Urothelium cell line (cell line): ENCODE measurements around the gene DHX15.

ENCODE experiments used
- DNase-seq: peaks from one replicate; pipeline ENCODE4 v3.0.0; 2011; ENCODE audit warnings: low spot score, mixed read lengths
- FAIRE-seq: peaks from 2 replicates; lab custom pipeline; 2011; peaks lifted over from hg19 to GRCh38; lab: Jason Lieb, UNC

The DHX15 gene

DNA sequence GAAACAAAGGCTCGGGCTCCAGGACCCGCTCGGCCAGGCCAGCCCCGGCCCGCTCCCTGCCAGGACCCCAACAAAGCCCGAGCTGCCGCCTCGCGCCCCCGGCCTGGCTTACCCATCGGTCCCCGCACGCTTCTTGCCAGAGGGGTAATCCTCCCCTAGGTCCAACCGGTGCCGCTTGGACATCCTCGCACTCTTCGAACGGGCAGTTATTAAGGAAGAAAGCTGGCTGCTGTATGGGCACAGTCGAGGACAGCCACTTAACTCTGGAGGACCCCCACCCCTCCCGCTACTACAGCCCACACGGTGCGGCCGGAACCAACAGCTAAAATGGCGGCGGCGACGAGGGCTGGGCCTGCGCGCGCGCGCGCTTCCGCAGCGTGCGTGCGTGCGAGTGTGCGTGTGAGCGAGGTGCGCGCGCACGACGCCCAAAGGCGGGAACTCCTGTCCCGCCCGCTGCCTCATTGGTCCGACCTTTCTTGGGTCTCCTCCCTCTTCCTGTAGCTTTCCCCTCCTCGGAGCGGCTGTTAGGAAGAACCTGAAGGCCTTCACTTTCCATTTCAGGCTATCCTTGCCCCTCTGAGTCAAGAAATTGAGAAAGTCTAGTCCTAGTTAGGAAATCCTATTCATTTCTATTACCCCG lies at the start of gene DHX15:
TSS of gene DHX15 (minus strand) at position 344 of the 640 bp plus-strand sequence. CDS start at position 183, 161 bp downstream.
- FAIRE-seq: no peak

DNA sequence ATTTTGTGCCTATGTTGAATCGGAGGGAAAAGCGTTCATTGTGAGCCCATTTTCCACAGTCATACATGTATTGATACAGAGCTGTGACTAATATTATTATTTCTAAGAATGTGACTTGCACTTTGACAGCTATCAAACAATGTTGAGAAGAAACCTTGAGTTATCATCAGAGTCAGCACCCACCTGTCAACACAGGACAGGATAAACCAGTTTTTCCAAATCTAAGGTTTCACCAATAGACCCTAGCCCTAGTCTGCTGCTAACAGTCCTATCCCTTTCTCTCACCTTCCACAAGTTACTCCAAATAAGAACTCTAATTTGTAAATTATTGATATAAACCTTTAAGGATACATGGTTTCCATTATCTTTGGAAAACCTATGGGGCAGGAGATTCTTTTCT lies 47.7 kb upstream of the DHX15 start:
- DNase-seq (no peak), FAIRE-seq (no peak)

More for the DNA sequence above, at the start of gene DHX15:
- DNase-seq: peak; percentile 88

DNA sequence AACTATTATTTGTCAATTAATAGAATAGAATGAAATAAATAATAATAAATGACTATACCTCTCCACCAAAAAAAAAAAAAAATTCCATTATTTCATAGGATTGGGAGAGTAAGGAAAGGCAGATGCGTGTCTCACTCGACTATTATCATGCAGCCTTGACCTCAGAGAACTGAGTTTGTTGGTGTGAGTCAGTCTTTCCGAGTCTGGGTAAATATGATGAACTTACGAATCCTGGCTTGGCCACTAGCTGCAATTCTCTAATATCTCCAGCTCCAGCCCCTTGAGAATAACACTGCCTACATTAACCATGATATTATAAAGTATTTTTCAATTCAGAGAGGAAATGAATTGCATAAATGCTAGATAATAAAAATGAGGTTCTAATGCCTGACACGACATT lies 46.6 kb upstream of the DHX15 start:
- no peak for FAIRE-seq
- no peak for DNase-seq

DNA sequence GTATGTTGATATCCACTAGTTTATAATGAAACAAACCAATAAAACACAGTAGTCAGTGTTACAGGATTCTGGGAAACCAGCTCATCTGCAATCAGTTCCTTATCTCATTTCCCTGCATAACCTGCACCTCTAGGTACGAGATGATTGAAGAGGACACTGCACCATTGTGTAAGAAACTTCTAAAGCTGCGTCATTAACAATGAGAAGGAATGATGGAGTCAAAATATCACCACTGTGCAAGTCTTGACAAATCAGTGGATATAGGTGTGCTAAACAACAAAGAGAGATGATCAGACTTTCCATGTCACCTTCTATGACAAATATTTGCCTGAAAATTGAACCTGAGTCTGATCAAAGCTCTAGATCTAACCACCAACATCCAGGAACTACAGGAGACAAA lies 40.7 kb upstream of the DHX15 start:
- FAIRE-seq: no peak

DNA sequence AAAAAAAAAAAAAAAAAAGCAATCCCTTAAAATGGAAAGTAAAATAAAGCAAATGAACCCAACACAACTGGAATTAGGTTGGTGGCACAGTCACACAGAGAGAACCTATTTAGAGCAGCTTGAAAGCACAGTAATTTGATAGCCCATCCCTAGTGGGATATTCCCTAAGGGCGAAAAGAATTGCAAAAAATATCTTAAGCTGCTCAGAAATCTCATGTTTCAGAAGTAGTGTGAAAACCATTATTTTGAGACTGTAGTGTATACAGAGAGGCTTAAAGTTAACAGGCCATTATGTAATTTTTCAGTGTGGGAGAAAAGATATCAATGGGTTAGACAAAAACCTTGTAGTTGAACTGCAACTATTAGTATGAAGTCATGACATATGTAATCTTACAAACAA lies 40.0 kb upstream of the DHX15 start:
- FAIRE-seq: no peak
- no peak for DNase-seq

More for the DNA sequence above, 40.7 kb upstream of the DHX15 start:
- no peak for DNase-seq

DNA sequence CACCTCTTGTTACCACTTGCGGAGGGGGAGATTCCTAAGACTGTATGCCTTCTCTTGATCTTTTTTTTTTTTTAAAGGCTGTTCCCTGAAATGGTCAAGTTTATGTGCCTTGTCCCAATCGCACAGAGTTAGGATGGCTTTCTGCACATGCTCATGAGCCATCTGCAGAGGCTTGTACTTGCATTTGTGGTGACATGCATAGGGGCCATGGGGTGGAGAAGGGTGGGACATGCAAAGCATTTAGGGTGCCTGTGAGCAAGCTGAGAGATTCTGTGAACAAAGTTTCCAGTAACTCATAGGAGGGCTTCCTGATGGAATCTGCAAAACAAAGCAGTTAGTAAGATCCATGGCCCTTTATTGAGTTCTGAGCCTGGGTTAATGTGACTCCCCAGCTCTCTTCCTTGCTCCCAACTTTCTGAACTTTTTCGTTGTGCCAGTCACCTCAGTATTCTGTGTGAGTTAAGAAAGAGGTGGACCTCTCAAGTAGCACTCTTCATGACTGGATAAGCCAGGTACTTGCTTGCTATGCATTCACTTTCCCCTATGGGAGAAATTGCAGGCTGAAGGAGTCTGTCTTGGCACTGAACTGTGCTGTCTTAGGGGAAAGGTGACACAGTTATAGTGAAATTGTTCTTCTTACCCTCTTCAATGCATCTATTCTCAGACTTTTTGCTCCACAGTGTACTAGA lies 37.9 kb upstream of the DHX15 start:
- FAIRE-seq: no peak
- DNase-seq: no peak

DNA sequence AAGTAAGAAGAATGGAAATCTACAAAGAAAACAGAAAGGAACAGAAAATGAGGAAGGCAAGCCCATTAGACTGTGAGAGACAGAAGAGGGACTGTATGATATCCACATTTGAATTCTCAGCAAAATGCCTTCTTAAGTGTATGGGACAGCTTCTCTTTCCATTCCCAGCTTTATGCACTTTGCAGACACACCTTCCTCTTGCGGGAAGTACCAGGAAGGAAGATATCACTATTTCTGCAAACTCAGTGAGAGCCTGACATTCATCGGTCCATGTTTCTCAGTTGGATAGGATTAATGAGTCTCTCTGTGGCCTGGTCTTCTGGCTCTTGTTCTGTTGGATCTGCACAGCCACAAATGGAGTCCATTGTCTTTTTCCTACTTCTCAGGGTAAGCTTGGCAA lies 31.6 kb upstream of the DHX15 start:
- no peak for DNase-seq
- no peak for FAIRE-seq

DNA sequence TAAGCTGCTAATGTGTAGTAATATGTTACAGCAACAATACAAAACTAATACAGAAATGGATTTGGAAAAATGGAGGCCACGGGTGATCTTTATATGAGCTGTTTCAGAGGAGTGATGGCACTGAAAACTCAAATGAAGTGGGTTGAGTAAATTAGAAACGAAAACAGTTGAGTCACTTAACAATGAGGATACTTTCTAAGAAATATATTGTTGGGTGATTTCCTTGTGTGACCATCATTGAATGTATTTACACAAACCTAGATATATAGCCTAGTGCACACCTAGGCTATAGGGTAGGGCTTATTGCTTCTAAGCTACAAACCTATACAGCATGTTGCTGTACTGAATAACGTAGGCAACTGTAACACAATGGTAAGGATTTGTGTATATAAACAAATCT lies 30.5 kb upstream of the DHX15 start:
- FAIRE-seq: no peak

DNA sequence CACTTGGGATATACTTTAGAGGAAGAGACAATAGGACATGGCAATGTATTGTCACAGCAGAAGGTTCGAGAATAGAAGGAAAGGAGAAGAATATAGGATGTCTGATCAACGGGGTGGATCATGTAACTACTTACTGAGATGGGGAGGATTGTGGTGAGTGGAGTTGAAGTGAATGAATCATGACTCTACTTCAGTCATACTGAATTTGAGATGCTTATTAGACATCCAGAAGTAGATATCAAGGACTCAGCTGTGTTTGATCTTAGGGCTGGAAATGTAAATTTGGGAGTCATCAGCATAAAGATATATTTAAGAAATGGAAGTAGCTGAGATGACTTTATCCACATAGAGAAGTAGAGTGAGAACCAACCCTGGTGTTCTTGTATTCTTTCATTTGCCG lies 29.1 kb upstream of the DHX15 start:
- no peak for DNase-seq
- FAIRE-seq: no peak

More for the DNA sequence above, 30.5 kb upstream of the DHX15 start:
- no peak for DNase-seq

DNA sequence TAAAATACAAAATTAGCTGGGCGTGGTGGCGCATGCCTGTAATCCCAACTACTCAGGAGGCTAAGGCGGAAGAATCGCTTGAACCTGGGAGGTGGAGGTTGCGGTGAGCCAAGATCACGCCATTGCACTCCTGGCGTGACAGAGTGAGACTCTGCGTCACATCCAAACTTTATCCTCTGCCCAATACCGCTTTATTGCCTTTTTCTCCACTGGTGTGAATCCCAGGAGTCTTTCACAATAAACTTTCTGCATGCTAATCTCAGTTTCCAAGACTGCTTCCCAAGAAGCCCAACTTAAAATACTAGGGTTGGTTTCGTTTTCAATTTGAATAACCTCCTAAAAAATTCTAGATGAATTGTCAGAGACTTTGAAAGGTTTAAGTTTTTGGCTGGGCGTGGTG lies 27.2 kb upstream of the DHX15 start:
- no peak for FAIRE-seq

DNA sequence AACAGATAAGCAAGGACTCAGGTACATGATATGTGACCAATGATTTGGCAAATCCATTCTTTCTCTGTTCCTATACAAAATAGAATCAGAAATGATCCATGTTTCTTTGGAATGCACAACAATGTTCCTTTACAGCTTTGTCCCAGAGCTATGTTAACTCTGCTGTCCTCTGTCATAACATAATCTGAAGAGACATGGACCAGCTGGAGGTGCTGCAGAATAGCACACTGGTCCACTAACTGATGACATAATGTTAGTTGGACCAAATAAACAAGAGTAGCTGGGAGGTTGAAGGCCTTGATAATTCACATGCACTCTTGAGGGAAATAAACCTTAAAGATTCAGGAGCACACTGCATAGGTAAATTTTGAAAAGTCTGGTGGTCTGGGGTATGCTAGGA lies 23.0 kb upstream of the DHX15 start:
- FAIRE-seq (no peak), DNase-seq (no peak)

More for the DNA sequence above, 27.2 kb upstream of the DHX15 start:
- no peak for DNase-seq

DNA sequence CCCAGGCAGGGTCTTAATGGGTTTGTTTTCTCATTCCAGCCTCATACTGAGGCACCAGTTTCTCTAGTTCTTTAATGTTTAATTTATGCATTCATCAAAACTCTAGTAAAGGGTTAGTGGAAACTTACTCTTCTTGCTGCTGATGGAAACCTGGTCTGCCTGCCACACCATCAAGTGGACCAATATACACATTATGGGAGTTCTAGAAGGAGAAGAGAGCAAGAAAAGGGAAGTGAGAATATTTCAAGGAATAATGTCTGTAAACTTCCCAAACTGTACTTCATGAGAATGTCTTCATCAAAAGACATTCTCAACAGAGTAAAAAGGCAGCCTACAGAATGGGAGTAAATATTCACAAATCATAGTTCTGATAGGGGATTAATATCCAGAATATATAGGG lies 20.9 kb upstream of the DHX15 start:
- FAIRE-seq: no peak
- no peak for DNase-seq

DNA sequence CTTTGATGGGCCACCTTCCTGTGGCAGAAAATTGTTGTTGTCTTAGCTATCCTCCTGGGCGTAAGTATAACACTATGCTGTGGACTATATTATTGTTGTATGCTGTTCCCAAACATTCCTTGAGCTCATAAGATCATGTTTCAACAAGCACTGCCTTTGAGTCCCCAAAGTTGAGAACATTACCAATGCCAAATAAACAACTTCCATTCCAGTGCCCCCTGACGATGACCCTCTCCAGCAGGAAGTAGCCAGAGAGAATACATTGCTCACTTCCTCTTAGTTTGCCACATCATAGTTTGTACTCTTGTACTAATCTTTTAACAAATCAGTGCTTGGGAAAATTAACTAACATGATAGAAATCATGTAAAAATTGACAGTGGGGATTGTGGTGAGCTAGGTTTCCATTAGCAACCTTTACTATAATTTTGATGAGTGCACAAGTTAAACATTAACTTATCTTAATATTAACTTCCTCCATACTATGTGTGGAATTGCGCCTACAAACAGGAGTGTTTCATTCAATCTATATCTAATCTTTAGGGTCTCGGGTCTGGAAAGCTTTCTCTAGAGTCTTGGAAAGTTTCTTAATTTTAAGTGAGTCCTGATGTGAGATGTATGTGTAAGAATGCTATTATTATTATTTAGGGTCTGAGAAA lies 20.3 kb upstream of the DHX15 start:
- FAIRE-seq (no peak), DNase-seq (no peak)

DNA sequence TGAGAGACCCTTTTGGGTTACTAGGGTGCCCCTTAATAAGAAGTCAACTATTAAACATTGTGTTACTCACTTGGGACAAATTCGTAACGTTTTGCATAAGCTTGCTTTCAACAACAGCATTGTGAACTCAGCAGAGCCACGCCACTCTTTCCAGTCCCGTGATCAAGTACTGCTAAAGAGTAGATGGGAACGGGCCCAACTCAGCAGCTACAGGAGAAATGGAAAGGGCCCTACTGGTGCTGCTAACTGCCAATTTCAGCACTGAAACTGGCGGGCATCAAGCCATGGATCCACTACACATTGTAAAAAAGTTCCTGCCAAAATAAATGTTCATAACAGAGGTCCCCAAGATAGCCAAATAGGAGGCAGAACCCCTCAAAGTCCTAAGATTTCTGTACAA lies 19.0 kb upstream of the DHX15 start:
- FAIRE-seq: no peak
- DNase-seq: no peak

DNA sequence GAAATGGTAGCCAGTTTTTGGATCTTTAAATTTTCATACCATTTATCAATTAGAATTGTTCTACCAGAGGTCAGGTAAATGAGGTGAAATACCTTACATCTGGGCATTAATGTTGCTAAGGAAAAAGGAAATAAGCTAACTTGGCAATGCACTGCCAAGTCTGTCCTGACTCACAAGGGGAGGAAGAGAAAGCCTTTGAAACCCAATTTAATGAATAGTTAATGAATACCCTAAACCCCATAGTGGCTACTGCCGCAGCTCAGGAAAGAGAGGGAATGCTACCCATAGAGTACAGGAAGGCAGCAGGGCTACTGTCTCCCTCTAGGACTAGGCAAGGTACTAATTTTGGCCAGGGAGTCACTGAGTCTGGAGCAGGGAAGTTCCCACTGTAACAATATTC lies 16.8 kb upstream of the DHX15 start:
- DNase-seq (no peak), FAIRE-seq (no peak)

DNA sequence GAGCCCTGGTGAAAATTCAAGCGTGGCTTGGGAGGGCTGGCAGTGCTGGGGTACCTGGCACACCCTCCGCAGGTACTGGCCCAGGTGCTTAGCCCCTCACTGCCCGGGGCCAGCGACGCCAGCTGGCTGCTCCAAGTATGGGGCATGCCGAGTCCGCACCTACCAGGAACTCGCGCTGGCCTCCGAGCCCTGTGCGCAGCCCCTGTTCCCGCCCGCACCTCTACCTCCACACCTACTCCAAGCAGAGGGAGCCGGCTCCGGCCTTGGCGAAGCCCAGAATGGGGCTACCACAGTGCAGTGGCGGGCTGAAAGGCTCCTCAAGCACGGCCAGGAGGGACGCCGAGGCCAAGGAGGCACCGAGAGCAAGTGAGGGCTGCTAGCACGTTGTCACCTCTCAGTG lies 14.9 kb upstream of the DHX15 start:
- FAIRE-seq: no peak

DNA sequence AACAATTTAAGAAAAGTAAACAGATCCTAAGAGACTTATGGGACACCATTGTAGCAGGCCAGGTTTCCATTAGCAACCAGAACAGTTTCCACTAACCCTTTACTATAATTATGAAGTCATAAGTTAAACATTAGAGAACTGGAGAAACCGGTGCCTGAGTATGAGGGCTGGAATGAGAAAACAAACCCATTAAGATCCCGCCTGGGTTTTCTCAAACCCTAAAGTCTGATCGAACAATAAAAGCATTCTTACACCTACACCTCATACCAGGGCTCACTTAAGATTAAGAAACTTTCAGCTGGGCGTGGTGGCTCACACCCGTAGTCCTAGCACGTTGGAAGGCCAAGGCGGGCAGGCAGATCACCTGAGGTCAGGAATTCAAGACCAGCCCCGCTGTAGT lies 13.7 kb upstream of the DHX15 start:
- FAIRE-seq: no peak

More for the DNA sequence above, 14.9 kb upstream of the DHX15 start:
- DNase-seq: no peak

DNA sequence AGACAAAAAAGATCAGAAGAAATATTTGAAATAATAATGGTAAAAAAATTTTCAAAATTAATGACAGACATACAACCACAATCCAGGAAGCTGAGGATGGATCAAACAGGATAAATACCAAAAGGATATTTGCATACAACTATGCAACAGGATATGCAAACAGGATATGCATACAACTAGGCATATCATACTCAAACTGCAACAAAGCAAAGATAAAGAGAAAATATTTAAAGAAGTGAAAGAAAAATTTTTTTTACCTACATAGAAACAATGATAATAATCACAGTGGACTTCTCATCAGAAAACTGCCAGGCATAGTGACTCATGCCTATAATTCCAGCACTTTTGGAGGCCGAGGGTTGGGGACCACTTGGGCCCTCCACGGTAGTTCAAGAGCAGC lies 11.3 kb upstream of the DHX15 start:
- no peak for DNase-seq
- no peak for FAIRE-seq

More for the DNA sequence above, 13.7 kb upstream of the DHX15 start:
- DNase-seq: no peak

DNA sequence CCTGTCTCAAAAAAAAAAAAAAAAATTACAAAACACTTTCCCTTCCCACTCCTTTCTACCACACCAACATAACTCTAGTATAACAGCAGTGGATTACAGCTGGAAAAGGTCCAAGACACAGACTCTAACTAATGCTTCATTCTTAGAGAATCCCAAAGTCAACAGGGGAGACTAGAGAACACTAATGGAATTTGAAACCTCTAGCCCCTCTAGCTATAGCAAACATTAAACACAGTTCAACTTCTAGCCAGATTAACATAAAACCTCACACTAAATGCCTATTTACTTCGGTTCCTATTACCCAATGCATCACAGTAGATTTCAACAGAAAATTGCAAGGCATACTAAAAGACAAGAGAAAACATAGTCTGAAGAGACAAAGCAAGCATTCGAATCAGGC lies 10.5 kb upstream of the DHX15 start:
- no peak for FAIRE-seq
- no peak for DNase-seq

DNA sequence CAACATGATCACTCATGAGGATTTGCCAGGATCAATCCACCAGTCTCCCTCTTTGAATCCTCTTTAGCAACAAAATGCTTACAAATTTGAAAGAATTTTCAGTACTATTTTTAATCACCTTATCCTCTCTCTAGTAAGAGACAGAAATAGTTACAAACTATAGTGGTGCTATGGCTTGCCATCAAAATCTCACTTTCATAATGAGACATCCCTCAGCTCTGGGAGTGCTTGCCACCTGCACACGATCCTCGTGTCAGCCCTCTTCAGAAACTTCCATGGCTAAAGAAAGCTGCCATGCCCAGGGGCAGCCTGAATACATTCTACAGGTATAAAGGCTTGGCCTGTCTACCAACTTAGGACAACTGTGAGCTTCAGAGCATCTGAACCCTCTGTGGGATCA lies 5.1 kb upstream of the DHX15 start:
- no peak for FAIRE-seq
- DNase-seq: no peak

DNA sequence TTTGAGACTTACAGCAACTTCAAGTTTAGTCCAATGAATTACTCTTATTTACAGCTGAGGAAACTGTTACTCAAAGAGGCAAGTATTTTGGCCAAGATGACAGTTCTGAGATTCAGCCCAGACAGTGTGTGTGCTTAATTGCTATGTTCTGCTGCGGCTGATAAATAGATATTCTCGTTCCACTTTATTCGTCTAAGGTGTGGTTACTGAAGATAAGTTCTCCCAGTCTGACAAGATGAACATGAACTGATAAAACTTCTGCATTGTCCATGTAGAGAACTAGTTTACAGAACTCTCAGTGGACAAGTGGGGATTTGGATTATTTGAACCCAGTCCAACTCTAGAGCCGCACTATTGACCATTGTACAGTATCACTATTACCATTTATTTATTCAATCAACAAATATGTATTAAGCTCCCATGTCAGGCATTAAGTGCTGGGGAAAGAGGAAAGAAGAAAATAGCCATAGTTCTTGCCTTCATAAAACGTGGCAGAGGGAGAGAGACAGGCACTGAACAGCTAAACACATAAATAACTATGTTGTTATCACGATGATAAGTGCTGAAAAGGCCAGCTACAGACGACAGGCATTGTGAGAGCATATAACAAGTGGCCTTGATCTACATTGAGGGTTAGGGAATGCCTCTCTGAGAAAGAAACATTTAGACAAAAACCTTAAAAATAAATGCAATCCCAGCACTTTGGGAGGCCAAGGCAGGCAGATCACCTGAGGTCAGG lies 4.0 kb upstream of the DHX15 start:
- no peak for FAIRE-seq
- no peak for DNase-seq
